Mucosa of gallbladder (tissue), 1 donor: ENCODE measurements around the gene NRAS. TPM values are rescaled to one million over a fixed set of nuclear protein-coding genes. Genes with fewer than 3 reads are reported as not detected.
A peak's percentile ranks its signal among the peaks of the same experiment; 100 is the strongest.
"Not testable (repeated sequence)": the region's sequence is repeated elsewhere in the genome, so short reads cannot be mapped to it uniquely, and the experiment has no call there.

Experiments used
- DNase-seq: peaks from one replicate; pipeline ENCODE4 v3.0.0-alpha.2; 2020; ENCODE audit warnings: low spot score
- total RNA-seq: library from RNA; stranded (reverse); gene quantifications from one replicate; pipeline ENCODE4 v1.2.1, GENCODE V29; 2021
- donor health status: DM: no; HTN: no; CAD: no.

The NRAS gene
- total RNA-seq = 24.7 TPM

- peak; percentile 95 for DNase-seq
Observed at GRCh38 chr1:114716304-114717170, at the start of gene NRAS. TSS of gene NRAS (minus strand) at chr1:114716771. CDS start at chr1:114716160, 611 bp downstream.

DNA sequence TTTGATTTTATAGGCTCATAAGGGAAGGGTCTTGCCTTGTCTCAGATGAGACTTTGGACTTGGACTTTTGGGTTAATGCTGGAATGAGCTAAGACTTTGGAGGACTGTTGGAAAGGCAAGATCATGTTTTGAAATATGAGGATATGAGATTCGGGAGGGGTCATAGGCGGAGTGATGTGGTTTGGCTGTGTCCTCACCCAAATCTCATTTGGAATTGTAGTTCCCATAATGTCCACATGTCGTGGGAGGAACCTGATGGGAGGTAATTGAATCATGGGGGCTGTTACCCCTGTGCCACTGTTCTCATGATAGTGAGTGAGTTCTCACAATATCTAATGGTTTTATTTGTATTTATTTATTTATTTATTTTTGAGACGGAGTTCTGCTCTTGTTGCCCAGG lies 48.1 kb upstream of the NRAS start:
- no peak for DNase-seq

DNA sequence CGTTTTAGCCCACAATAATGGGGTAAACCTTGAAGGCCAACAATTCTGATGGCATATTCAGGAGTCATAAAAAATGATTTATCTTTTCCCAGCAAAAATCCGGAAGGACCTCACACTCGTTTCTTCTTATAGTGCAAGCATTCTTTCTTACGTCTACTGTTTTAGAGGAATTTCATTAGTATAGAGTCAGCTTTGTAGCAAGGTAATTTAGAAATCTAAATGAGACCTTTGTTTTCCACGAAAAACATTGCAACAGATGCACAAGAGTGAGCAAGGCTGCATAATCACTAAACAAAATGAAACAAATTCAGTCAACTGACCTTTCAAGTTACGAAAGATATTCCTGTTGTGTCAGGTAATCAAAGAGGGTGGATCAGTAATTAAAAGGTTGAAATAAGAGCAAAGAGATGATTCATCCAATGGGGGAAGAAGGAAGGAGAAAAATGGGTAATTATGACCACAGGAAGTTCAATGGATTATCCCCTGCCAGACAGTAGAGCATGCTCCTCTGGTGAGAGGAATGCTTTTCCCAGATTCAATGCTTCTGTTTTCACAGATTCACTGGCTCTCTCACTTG lies 41.8 kb upstream of the NRAS start:
- DNase-seq = no peak

DNA sequence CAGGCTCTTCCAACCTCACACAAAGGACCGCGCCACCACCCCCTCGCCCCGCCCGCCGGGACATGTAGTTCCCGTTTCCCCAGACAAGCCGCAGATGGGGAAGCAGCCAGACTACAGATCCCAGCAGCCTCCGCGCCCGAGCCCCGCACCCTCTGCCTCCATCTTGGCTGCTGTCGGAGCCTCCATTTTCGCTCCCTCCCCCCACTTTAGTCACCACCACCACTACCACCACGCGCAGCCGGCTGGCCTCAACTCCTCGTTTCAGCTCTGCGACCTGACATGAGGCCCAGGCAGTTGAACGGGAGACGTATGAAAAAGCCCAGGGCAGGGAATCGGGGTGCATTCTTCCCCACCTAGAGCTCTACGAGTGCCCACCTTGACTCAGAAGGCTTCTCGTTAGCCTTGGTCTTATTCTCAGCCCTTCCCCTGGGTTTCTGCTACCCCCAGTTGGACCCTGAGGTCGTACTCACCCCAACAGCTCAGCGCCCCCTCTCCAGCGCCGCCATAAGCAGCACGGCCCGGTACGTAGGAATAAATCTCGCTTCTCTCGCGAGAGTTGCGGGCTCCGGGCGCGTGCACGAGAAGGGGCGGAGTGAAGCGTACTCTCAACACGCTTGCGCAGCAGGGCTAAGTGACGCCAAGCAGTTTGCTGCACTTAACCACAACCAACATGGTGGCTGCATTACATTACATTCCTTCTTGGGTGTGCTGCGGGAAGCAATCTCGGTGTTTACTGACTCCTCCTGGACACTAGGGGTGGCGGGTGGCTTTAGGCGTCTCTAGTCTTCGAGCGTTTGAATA lies 41.1 kb upstream of the NRAS start, which contains the start of gene CSDE1:
TSS of gene CSDE1 (minus strand) at position 530 of the 801 bp plus-strand sequence. CDS start 18,094 bp downstream, outside the sequence.
- peak; percentile 99 for DNase-seq

DNA sequence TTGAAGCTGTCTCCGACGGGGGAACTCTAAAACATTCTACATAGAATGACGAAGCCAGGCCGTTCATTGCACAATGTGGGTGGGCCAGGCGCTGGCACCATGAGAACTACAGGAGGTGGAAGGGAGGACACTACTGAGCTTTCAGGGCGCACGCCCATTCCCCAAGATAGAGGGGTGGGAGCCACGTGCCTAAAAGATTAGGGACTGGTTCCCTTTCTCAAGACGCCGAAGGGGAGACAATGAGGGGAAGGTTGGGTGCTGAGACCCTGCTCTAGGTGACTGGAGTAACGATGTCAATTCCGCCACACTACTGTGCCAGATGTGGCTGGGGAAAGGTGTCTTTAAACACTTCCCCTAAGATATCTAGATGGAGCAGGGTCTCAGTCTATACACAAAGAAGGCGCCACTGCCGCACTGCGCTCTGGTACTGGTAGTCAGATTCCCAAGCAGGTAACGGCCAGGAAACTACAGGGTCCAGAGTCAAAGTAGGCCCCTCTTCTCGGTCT lies 40.4 kb upstream of the NRAS start:
- no peak for DNase-seq

DNA sequence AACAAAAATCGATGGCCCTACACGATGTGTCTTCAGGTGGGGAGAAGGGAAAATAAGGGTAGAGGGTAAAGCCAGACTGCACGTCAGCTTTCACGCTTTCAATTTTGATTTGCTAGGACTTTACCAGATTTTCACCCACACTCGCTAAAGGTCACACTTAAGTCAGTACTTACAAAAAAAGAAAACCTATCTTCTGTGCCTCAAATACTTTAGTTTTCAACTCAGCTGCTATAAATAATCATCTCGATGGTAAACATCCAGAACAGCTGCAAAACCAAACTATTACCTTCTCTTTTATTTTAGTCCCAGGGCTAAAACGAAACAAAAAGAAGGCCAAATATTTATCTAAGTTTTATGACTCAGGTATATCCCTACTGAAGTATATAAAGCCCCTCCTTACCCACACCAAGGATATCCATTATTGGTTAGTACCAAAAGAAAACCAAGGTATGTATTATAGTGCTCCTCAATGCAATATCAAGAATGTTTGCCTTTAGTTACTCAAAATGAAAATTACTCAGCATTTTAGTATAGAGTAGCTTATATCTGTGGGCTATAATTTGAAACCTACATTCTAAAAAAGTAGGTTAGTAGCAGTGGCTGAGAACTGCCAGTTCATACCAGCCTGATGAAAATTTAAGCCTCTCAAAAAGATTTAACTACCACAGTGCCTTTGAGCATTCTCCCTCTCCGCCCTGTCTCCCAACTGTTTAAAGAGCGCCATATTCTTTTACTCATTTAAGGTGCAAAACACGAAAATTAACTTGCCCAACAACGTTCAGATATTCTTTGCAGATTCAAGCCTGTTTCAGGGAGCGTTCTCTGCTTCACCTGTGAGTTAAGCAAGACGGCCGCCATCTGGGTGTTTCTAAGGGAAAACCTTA lies 39.7 kb upstream of the NRAS start:
- DNase-seq = no peak

DNA sequence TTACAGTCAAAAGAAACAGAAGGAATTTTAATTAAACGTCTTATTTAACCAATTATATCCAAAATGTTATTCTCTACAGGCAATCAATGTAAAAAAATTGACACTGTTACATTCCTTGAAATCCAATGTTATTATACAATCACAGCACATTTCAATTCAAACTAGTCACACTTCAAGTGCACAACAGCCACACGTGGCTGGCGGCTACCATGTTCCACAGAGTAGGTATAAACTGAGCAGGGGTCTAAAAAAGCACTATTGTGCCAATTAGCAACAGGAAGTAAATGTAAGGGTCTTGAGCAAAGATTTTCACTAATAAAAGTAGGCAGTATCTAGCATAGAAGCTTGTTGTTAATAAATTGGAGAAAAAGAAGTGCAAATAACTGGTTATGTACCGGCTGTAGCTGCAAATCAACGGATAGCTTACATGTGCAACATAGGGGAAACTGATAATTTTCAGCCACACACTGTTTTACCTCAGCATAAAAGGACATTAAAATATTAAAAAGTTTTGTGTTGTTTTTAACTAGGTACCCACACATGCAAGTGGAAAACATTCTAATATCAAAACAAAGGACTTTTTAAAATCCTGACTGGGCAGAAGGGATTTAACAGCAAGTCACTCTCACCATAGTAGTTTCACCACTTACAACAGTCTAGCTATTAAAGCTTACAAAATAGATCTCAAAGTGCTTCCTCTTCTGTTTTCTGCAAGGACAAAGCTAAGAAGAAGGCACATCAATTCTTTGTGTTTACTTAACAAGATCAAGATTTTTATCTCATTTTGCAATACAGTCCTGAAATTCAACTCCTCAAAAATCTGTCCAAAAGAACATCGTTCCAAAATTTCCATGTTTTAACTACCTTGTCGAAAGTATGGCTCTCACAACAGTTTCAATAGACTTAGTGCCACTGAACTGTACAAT lies 38.7 kb upstream of the NRAS start:
- no peak for DNase-seq

GRCh38 chr1:114753702-114754101 lies 37.1 kb upstream of the NRAS start:
- DNase-seq = not testable (repeated sequence)

GRCh38 chr1:114753143-114753542 lies 36.6 kb upstream of the NRAS start:
- no peak for DNase-seq

- no peak for DNase-seq
Observed at GRCh38 chr1:114750780-114751179, 34.2 kb upstream of the NRAS start.

DNA sequence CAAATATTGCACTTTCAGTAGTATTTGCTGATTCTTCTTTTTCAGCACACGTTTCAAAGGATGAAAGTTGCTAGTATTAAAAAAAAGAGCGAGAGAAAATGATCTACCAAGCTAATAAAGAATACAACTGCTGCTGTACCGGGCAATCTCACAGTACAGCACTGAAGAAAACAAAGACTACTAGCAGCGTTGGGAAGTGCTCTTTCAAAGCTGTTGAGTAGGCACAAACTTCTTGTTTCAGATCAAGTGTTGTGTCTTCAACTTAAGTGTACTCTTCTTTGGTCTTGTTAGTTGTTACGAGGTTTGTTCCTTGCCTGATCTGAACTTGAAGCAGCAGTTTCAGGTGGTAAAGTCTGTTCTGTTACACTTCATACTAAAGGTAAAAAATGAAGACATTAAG lies 33.3 kb upstream of the NRAS start:
- DNase-seq = no peak

- DNase-seq = no peak
Observed at GRCh38 chr1:114746450-114747121, 30.0 kb upstream of the NRAS start.

GRCh38 chr1:114745291-114745690 lies 28.7 kb upstream of the NRAS start:
- no peak for DNase-seq

DNA sequence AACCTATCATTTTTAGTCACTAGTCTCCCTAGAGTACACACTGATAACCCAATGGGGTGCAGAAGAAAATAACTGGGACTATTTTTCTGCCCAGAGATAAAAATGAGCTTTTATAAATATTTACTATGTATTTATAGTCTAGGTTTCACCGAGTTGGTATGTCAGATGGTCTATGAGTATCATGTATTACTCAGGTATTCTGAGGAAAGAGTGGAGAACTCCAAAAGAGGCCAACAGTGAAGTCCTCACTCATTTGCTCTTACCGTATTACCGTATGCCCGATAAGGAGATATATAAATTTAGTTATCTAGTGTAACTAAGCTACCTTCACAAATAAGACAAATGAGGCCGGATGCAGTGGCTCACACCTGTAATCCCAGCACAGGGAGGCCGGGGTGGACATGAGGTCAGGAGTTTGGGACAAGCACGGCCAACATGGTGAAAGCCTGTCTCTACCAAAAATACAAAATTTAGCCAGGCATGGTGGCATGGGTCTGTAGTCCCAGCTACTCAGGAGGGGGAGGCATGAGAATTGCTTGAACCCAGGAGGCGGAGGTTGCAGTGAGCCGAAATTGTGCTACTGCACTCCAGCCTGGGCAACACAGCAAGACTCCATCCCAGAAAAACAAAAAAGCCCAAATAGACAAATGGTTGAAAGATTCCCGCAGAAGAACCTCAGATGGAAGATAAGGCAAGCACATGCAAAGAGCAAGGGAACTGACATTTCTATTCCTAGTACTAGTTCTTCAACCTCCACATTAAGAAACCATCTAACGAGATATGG lies 25.6 kb upstream of the NRAS start:
- DNase-seq = no peak

DNA sequence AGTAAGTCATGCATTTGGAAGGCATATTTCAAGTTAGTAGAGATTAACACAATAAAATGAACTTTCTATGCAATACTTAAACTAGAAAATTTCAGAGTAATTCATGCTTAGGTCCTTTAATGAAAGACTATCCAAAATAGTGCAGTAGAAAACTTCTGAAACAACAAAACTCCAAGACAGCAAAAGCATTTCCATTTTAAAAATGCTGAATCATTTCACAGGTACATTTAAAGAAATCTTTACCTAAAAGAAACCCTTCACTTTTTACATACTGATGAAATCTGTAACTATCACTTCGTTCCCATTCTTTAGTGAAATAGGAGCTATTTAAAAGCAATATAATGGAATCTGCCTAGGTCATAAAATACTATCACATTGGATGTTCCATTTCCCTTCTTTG lies 23.8 kb upstream of the NRAS start:
- no peak for DNase-seq

DNA sequence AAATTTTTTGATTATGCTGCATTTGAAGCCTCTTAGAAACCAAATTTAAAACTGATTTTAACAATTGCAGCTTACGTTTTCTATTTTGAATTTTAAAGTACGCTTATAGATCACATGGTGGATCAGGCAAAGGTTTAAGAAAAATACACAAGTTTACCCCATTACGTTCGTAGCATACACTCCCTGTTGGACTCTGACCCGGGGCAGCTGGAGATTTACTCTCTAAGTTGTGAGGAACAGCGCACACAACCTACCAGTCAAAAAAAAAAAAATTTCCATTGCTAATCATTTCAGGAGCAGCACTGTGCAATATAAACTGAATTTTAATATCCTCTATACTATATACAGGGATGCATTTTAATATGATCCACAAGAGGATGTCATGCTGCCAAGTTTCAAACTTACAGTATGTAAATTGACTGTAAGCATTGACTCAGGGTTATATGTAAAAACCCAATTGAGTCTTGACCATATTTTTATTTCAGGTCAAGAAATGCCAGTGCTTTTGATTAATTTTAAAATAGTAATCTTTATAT lies 20.8 kb upstream of the NRAS start:
- DNase-seq = peak; percentile 43

DNA sequence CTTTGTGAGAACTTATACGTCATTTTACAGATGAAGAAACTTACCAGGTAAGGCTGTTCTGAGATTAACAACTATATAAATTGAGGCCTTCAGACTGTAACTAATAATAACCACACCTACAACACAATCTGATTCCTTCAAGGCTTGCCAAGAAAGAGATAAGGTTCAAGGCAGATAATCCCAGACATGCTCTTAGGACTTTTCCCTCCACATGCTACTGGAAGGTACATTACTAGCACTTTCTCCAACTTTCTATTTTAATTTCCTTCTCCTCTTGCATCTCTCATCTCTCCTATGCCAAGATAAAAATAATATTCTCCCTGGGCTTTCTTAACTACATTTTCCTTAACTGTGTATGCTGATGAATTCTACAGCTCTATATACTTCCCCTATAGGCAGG lies 18.9 kb upstream of the NRAS start:
- no peak for DNase-seq

DNA sequence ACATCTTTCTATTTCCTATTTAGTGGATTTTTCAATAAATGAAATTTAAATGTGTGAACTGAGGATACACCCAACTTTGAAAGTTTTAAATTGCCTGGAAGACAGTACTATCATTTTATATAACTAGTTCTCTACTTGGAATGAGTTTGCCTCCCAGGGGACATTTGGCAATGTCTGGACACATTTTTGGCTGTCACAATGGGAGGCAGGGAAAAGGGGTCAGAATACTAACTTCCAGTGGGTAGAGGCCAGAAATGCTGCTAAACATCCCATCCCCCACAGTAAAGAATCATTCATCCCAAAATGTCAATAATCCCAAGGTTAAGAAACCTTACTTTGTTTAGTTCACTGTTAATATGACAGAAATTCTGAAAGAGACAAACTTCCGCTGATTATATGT lies 13.2 kb upstream of the NRAS start:
- no peak for DNase-seq
